Stimulated activated CD4-positive, alpha-beta T cell treated with anti-CD3 and anti-CD28 coated beads, Interleukin-12 subunit alpha, Interleukin-12 subunit beta, amount 100 ng/mL, for 48 hours (primary cell): Measurements from ENCODE around the gene PRPF40B.
"Not testable (repeated sequence)": the region's sequence is repeated elsewhere in the genome, so short reads cannot be mapped to it uniquely, and the experiment has no call there.

Experiments
- DNase-seq, 3 donors: peaks; one replicate each; pipeline ENCODE4 v3.0.0-alpha.2; 2020; ENCODE audit warnings: low read depth in 2 of 3, low spot score in 1 of 3

PRPF40B gene

GRCh38 chr12:49623142-49623904 lies at the start of gene PRPF40B:
Gene PRPF40B (plus strand): TSS chr12:49623561. CDS start chr12:49623591, 30 bp downstream.
- peak; percentile 70 to 79 (median 74) for DNase-seq

DNA sequence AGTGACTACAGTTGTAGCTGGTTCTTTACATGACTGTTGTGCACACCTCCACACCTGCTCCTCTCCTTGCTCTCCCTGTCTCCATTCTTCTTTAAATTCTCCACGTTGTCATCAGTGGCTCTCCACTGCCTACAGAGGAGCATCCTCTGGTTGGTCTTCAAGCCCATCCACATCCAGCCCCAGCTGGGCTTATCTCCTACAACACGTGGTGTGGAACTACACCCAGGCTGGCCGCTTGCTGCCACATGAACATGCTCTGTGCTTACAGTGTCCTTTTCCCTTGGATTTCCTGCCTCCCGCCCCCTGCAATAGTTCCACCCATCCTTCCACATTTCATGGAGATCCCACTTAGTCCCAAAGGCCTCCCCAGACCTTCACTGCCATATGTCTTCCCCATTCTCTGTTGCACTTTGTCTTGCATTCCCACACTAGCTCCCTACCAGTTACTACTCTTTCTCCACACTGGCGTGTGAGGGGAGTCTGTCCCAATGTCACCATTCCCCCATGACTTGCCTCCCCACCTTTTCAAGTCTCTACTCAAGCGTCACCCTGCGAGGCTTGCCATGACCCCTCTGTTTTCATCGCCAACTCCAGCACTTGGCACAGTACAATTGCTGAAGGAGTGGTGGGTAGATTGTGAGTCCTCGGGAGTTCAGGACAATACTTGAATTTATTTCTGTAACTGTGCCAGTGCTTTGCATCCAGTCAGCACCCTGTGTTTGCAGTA lies 45.6 kb upstream of the PRPF40B start:
- DNase-seq, result no peak

DNA sequence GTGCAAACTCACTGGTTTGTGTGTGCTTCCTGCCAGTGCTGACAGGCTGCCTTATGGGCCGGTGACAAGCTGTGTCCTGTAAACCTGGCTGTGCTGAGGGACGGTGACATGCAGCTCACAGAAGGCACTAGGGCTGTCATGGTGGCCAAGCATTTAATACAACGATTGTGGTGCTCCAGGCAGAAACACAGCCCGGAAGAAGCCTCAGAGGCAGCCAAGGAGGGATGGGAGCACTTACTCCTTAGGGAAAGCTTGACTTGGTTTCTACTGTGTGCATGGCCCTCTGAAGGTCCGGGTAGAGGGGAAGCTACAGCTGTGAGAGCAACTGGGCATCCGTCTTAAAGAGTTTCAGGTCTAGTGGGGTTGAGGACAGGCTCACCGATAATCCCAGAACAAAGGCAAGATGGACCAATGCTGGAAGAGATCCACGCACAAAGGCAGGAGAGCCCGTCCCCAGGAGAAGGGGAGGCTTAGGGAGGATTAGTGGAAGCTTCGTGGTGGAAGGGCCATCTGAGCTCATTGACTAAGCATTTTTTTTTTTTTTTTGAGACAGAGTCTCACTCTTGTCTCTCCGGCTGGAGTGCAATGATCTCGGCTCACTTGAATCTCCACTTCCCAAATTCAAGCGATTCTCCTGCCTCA lies 44.8 kb upstream of the PRPF40B start:
- DNase-seq, result no peak

DNA sequence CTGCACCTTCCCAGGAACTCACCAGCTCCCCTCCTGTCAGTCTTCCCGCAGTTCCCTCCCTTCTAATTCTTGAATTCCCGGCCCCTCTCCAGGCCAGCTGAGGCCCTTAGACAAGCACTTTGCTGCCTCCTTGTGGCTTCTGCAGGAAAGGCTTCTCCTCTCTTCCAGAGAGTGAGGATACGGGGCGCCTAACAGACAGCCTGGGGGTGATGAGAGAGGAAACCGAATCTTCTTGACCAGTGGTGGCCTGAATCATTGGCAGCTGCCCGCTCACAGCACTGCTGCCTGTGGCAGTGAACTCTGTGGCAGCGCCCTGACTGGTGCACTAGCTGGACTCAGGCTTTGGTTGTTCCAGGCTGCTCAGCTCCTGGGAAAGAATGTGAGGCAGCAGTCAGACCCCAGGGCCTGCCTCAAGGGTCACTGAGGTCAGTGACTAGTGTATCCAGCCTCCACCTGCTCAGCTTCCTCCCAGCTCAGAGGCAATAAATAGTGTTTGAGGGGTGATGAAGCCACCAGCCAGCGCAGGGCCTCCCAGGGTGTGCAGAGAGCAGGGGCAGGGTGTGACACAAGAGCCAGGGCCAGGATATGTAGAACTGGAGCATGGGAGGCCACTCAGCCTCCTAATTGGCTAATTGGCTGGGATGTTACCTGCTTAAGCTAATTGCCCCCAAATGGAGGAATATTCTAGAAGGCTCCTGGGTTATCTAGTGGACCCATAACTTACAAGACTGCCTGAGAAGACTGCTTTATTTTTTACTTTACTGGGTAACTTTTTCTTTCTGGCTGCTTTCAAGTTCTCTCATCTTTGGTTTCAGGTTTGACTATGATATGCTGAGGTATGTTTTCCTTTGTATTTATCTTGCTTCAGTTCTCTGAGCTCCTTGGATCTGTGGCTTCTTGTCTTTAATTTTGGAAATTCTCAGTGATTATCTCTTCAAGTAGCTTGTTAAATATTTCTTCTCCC lies 42.5 kb upstream of the PRPF40B start:
- DNase-seq, result peak; percentile 23 to 50 (median 26)

- DNase-seq, result no peak
Observed at GRCh38 chr12:49582201-49582600, 41.2 kb upstream of the PRPF40B start.

DNA sequence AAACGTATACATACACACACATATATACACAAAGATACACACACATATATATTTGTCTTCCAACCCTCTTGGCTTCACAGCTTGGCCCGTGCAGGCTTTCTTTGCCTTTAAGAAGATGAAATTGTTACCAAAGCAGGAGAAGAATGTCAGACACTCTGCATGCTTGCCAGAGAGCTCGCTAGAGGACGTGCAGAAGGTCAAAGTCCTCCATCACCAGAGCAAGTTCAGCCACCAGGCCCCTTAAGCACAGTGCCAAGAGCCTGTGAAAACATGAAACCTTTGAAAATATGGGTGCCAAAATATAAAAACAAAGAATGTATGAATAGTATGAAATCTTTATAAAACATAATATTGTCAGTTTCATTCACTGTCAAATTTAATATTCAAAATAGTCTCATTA lies 40.5 kb upstream of the PRPF40B start:
- DNase-seq, result no peak

- no peak for DNase-seq
Observed at GRCh38 chr12:49583366-49584094, 39.8 kb upstream of the PRPF40B start.

- no peak for DNase-seq
Observed at GRCh38 chr12:49584591-49584990, 38.8 kb upstream of the PRPF40B start.

GRCh38 chr12:49585477-49586459 lies 37.6 kb upstream of the PRPF40B start:
- DNase-seq, result no peak

GRCh38 chr12:49587174-49587908 lies 36.0 kb upstream of the PRPF40B start:
- no peak for DNase-seq

DNA sequence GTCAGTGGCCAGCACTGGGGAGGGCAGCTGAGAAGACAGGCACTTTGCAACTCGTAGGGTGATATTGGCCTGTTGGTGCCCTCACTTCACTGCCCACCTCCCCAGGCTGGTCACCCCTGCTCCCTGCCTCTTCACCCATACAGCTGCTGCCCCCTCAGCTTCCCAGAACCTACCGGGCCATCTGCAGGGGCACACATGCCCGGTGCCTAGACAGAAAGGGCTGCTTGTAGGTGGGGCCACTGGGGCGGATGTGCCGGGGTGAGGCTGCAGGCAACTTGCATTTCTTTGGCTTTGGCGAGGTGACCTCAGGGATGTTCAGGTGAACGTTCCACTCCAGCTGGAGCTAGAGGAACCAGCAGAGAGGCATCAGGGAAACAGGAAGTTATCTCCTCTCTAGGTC lies 35.1 kb upstream of the PRPF40B start:
- DNase-seq, result no peak

DNA sequence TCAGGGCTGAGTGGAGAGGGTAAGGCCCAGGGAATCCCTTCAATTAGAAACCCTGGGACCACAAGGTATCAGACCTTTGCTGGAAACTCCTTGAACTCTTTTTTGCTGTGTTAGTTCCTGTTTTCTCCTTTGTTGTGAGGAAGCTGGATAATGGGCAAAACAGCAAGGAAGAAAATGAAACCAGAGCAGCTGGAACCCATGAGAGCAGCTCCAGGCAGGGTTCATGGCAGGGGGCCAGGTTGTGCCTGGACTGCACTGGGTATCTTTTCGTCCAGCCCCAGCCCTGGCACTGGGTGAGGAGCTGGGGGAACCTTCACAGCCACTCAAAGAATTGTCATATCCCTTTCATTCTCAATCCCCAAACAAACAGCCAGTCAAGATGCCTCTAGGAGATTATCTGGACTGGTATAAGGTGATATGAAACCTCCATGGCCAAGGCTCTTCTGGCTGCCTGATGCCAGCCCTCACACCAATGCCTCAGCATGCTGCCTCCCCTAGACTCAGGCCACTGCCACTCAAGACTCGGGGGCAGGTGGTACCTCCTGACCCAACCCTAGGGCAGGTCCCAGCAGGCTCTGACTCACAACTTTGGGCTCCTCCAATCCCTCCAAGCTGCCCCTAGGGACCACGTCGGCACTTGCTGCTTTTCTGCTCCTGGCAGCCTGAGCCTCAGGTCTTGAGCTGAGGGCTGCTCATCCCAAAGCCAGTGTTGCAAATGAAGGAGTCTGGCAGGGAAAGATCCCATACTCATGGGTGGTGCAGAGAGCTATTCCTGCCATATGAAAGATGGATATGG lies 34.4 kb upstream of the PRPF40B start:
- no peak for DNase-seq

DNA sequence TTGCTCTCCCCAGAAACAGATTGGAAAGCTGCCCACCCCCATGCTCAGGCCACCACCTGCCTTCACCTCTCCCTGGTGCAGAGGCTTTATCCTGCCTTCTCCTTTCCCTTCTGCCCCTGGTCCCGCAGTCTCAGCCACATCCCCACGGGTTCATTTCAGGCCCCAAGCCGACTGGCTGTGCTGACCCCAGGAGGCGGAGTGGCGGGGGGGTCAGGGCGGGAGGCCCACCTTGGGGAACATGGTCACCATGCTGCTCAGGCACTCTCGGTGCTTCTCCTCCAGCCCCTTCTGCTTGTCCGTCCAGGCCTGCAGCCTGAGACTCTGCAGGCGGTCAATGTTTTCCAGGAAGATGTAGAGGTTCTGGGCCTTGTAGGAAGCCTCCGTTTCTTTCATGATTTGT lies 24.8 kb upstream of the PRPF40B start:
- DNase-seq, result no peak

GRCh38 chr12:49599961-49600360 lies 23.4 kb upstream of the PRPF40B start:
- DNase-seq, result no peak

GRCh38 chr12:49603721-49604120 lies 19.6 kb upstream of the PRPF40B start:
- DNase-seq, result no peak

DNA sequence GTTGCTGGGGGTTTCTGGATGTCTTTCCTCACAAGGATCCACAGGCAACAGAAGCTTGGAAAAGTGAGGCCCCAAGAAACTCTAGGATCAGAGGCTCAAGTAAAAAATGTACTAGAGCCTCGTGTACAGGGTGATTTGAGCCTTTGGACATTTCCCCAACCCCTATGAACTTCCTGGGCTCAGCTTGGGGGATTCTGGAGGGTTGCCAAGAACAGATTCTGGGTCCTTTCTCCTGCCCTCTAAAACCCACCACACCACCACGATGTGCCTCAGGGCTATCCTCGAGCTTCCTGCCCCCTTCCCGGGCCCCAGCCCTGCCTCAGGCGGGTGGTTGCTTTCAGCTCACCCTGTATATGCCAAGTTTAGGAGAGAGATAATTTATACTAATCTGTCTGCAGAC lies 18.5 kb upstream of the PRPF40B start:
- no peak for DNase-seq

GRCh38 chr12:49605539-49605938 lies 17.8 kb upstream of the PRPF40B start, which contains the start of gene FAM186B:
Gene FAM186B (minus strand): TSS chr12:49605639. CDS start chr12:49605477, 162 bp downstream.
- not testable (repeated sequence) for DNase-seq
